CD4-positive, alpha-beta T cell treated with Interleukin-21 for 1 hour (primary cell): ENCODE data around the gene SNED1.

ENCODE experiments used
- DNase-seq: peaks from one replicate; pipeline ENCODE4 v3.0.0-alpha.2; 2020

Gene SNED1

DNA sequence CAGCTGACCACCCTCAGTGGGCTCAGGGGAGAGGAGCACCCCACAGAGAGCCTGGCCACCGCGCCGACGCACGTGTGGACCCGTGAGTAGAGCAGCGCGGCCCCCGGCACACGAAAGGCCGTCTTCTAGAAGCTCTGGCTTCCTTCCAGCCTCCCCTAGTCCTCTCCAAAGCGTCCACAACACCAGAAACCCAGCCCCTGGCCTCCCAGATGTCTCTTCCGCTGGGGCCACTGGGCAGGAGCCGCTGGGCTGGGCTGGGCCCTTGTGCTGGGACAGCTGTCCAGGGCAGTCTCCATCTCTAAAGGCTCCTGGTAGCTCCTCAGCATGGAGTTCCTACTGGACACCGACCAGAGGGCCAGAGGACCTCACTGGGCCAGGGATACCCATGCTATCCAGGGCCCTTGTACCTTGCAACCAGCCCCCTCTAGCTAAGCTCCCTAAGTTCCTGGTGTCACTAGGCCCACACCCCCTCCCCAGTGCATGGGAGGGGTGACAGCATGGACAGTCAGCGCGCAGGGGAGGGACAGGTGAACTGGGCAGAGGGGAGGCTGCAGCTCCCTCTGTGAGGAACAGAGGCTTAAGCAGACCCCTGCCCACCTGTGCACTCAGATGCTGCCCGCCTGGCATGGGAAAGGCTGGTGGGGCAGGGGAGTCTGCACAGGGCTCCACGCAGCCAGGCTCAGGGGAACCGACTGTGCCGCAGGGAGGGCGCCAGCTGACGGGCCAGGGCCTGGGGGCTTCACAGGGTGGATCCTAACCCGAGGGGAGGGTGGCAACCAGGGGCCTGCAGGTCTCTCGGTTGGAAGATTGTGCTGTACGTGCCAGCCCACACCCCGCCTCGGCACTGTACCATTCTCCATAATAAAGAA lies 70.8 kb downstream of the SNED1 start:
- no peak for DNase-seq

DNA sequence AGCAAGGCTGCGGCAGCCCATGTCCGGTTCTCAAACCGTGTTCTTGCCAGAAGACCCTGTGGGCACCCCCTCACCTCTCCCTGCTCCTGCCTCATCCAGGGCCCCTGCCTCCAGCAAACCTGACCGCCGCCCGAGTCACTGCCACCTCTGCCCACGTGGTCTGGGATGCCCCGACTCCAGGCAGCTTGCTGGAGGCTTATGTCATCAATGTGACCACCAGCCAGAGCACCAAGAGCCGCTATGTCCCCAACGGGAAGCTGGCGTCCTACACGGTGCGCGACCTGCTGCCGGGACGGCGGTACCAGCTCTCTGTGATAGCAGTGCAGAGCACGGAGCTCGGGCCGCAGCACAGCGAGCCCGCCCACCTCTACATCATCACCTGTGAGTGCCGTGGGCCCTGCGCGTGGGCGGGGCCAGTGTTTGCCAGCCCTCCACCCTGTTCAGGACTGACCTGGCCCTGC lies 71.4 kb downstream of the SNED1 start:
- no peak for DNase-seq

DNA sequence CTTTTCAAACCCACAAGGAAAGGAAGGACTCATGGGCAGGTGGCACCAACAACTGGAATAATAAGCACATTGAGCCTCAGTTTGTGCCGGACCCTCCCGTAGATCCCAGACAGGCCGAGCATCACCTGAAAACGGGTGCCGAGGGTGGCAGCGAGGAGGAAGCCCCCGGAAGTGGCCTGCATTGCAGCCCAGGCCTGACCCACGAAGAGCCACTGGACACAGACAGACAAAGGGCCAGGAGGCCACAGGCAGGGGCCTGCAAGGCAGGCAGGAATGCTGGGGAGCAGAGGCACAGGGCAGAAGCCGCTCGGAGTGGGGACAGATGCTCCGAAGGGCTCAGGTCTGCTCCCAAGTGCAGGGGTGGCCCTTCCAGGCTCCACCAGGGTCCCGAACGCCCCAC lies 71.9 kb downstream of the SNED1 start:
- DNase-seq = no peak

DNA sequence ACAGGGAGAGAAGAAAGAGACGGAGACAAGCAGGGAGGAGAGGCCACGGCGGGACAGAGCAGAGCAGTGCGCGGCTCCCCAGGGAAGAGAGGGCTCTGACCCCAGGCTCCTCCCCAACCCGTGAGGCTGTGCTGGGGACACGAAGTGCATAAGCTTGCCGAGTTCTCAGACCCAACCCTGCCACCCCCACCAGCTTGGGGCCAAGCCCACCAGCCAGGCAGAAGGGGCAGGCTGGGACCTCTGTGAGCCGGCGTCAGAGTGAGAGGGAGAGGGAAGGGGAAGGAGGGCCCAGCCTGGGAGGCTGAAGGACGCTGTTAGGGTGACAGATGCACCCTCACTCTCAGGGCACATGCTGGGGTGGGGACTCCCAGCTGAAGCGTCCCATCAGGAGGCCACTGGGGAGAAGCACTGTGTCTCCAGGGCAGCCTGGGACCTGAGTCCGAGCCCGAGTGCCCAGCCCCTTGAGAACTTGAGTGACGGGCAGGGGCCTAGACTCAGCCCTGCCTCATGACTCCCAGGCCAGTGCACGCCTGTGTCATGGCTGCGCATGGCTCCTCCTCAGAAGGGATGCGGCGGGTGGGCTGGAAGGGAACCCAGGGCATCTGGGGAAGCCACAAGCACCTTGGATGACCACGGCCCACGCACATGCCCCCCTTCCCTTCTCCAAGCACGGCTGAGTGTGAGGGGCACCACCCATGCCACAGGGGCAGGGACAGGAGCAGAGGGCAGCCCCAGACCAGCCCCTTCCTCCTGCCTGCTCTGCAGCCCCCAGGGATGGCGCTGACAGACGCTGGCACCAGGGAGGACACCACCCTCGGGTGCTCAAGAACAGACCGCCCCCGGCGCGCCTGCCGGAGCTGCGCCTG lies 72.6 kb downstream of the SNED1 start:
- DNase-seq = no peak

DNA sequence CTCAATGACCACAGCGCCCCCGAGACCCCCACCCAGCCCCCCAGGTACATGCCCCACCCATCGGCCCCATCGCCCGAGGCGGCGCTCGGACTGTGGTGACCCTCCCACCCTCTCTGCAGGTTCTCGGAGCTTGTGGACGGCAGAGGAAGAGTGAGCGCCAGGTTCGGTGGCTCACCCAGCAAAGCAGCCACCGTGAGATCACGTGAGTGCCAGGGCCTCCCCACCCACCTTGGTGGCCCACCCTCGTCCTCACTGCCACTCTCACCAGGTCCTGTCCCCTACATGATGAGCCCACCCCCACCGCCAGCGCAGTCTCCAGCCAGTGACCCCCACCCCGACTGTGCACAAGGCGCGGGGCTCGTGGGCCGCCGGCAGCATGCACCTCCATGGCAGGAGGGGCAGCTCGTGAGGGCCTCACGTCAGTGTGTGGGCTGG lies 73.3 kb downstream of the SNED1 start:
- DNase-seq = no peak

DNA sequence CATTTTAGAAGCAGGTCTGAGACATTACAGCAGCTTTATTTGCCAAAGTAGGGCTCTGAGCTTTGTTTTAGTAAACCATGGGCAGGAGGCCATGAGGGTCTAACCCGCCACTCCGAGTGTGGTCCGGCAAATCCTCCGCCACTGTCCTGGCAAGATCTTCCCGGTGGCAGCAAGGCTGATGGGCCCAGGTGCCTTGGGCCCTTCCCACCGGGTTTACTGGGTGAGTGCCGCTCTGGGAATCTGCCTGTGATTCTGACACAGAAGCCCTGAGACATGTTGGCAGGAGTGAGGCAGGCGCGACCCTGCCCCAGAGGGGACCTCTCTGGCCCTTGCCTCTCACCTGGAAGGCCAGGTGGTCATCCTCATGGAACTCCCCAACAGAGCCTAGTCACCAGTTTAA lies 73.7 kb downstream of the SNED1 start:
- DNase-seq = no peak

DNA sequence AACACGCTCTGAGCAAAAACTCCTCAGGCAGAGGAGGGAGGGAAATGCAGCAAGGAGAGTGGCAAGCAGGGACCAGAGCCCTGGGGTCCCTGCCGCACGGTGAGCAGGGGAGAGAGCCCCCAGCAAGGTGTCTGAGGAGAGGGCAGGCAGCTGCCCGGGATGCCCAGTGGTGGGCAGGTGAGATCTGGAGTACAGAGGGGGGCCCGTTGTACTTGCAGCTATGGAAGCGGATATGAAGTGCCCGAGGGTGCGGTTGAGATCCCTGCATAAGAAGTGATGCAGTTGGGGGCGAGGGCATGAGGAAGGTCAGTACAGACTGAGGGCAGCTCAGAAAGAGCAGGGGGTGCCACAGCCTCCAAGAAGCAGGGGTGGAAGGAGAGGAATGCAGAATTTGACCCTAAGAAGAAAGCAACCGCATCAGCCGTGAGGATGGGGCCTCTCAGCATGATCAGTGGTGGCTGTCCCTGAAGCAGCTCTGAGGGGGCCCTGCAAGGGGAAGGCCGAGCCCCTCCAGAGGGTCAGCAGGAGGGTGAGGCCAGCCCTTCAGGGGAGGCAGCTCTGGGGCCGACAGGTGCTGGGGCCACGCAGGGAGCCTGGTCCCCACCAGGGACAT lies 74.2 kb downstream of the SNED1 start:
- no peak for DNase-seq

DNA sequence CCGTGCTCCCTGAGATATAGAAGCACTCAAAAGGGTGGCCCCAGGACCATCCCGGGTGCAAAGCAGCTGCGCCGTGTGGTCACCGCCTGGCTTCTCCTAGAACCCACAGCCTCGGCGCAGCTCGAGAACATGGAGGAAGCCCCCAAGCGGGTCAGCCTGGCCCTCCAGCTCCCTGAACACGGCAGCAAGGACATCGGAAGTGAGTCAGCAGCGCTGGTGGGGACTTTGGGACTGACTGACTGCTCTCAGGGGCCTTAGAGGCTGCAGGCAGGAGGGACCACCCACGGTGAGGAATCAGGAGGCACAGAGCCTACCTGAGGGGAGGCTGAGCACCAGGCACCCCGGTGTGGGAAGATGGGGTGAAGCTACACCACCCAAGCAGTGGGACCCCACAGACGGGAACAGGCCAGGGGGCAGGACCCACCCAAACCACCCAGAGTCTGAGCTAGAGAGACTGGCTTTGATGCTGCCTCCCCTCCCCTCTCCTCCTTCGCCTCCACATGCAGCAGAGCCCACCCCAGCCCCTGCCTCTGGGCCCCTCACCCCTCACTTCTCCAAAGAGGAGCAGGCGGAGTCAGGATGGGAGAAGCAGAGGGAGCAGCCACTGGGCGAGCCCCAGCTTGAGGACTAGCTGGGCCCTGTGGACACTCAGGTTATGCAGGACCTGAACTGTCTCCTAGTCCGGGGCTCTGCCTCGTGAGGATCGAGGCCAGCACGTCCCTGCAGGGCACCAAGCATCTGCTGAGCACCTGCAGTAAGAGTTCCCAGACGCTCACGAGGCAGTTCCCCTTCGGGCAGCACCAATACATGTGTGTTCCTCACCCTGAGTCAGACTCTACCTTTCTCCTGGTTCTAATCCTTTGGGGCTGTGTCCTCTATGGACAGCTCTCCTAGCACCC lies 75.0 kb downstream of the SNED1 start:
- no peak for DNase-seq

DNA sequence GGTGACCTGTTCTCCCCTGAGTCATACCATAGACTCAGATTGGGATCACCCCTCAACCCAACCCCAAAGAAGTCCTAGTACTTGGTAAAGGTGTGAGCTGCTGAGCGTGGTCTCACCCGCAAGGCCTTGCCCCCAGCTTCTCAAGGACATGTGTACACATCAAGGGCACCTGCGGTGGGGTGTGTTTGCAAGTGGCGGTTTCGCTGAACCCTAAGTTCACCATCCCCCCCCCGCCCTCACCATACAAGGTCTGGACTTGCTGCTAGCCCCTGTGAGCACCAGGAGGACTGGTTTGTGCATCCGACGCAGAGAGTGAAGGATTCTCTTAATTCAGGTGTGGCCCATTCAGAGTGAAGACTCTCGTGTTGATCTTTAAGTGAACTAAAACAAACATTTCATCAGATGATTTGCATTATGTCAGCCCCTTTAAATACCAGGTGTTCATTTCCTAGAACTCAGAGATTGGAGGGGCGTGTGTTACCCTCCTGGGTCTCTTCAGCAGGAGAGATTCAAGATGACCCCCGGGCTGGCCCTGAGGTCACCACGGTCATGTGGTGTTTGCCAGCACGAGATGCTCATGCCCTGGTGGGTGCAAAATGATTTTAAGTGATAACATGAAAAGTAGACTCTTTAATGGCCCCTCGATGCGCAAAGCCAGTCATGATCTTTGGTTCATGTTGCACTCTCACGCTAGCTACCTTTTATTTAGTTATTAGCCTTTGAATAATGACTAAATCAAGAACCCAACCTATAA lies 75.8 kb downstream of the SNED1 start:
- DNase-seq = no peak

DNA sequence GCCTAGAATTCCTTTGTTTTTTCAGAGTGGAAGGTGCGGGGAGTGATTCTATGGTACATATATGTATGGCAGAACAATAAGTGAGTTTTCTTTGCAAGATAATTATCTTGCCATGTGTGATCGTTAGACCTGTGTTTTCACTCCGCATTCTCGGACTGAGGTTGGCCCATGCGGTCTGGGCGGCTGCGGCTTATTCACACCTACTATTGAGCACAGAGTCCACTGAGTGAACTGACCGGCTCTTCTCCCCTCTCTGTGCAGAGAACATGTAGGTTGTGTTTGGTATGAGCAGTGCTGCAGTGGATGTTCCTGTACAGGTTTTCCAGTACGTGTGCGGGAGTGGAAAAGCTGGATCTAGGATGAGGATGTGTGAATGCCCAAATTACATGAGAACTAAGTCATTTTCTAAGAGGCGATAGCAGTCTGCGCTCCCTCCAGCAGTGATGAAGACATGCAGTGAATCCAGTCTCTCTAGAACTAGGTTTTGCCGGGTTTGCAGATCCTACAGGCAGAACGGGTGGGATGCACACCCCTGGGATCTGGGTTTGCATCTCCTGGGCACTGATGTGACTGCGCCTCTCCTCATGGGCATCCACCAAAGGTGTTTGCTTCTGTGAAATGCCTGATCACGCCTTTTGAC lies 76.6 kb downstream of the SNED1 start:
- DNase-seq = no peak

DNA sequence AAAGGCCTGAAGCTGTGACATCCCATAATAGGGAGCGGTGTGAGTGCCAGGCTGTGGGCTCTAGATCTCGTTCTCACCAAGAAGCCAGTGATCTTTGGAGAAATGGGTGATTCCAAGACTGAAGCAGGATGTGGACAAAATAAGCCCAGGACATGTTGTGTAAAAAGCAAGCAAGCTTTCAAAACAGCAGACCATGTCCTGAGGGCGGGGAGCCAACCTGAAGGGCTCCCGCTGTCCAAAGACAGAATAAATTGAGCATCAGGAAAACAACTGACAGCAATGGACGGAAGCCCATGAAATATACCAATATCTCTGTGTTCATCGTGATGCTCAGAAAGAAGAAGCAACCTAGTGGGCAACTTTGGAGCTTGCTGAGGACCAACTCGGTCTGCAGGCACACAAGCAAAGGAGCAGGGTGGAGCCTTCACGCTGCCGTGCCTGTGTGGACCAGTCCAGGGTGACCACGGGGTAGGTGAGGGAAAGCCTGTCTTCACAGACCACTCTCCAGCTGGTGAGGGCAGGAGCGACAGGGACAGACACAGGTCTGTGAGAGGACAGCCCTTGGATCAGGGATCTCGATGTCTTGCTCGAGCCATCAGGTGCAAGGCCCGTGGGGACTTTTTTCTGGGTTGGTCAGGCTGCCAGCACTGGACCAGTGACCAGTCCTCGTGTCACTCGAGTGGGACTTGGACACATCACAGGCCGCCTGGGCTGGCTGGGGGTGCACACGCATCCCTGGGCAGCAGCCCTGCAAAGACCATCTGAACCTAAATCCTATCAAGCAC lies 82.2 kb downstream of the SNED1 start:
- no peak for DNase-seq

DNA sequence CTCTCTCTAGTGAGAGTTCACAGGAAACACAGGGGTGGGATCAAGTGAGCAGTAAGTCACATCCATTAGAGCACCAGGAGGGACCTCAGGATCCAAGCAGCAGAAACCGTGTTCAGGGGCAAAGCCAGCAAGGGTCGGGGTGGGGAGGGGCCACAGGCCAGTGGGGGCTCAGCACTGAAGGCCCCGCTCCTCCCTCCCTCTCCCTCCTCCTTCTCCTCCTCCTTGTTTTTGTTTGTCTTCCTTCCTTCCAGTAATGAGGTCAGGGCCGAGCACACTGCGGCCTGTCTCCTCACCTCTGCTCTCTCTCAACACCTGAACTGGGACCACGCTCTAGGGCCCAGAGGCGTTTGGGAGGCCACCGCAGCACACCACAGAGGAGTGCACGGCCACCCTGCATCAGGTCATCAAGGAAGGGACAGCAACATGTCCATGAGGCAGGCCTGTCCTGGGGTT lies 82.8 kb downstream of the SNED1 start:
- DNase-seq = no peak

DNA sequence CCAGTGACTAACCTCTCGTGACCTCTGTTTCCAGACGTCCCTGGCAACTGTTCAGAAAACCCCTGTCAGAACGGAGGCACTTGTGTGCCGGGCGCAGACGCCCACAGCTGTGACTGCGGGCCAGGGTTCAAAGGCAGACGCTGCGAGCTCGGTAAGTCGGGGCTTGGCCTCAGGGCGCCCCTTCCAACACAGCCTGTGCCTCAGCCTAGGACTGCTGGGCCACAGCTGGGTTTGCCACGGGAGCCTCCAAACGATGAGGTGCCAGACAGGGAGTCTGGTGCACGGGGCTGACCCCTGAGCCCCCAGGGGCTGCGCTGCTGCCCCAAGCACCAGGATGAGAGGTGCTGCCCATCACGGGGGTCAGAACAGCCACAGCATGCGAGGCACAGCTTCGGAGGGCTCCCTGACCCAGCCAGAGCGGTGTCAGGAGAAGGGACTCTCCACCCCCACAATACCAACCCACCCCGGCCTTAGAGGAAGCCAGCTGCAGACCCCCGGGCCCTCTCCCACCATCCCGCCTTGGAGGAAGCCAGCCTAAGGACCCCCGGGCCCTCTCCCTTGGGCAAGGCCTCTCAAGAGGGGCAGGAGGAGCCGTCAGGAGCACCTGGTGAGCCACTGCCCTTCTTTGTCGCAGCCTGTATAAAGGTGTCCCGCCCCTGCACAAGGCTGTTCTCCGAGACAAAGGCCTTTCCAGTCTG lies 83.4 kb downstream of the SNED1 start:
- DNase-seq = no peak

DNA sequence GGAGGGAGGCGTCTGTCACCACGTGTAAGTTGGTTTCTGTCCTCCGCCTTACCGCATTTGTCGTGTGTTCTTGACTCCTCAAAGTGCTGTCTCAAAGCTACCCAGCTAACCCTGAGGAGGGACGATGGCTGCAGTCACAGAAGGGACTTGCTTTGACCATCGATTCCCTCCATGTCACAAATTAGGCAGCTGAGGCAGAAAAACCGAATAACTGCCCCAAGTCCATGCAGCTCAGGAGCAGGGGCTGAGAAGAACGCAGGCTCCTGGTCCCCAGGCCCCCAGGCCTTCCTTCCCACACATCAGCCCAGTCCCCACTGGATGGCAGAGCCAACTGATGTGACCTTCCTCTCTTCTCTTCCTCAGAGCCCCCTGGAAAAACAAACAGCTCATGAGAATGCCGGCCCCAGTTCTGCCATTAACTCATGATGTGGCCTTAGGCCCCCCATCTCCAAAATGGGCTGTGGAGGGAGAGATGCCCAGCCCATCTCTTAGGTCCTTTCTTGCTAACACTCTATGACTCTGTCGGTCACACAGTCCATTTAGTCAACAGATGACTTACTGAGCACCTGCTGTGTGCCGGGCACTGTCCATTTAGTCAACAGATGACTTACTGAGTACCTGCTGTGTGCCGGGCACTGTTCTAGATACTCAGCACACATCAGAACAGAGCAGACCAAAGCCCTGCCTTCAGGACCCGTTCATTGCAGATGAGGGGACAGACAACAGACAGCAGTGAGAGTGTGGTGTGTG lies 84.1 kb downstream of the SNED1 start:
- DNase-seq = no peak

DNA sequence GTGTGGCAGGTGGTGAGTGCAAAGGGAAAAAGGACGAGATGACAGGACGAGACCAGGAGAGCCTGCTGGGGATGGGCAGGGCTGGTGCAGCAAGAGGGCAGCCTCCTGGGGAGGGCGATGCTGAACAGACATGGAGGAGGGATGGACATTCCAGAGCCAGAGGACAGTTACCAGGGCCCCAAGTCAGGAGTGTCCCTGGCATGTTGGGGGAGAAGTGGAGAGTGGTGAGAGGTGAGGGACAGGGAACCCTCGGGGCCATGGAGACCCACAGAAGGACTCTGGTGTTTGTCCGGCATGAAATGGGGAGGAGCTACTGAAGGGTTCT lies 84.6 kb downstream of the SNED1 start:
- no peak for DNase-seq

DNA sequence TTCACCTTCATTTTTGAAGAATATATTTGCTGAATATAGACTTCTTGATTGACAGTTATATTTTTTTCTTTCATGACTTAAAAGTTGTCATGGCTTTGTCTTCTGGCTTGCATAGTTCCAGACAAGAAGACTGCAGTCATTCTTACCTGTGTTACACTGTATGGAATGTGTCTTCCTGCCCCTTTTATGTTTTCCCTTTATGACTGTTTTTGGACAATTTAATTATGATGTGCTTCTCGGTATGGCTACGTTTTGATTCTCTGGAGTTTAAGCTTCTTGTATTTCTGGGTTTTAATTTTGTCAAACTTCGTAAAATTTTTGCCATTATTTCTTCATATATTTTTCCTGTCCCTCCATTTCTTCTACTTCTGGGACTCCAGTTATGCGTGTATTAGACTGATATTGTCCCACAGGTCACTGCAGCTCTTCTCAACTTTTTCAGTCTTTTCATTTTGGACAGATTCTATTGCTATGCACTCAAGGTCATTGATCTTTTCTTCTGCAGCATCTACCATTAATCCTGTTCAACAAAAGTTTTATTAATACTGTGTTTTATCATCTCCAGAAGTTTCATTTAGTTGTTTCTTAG lies 86.5 kb downstream of the SNED1 start:
- no peak for DNase-seq

DNA sequence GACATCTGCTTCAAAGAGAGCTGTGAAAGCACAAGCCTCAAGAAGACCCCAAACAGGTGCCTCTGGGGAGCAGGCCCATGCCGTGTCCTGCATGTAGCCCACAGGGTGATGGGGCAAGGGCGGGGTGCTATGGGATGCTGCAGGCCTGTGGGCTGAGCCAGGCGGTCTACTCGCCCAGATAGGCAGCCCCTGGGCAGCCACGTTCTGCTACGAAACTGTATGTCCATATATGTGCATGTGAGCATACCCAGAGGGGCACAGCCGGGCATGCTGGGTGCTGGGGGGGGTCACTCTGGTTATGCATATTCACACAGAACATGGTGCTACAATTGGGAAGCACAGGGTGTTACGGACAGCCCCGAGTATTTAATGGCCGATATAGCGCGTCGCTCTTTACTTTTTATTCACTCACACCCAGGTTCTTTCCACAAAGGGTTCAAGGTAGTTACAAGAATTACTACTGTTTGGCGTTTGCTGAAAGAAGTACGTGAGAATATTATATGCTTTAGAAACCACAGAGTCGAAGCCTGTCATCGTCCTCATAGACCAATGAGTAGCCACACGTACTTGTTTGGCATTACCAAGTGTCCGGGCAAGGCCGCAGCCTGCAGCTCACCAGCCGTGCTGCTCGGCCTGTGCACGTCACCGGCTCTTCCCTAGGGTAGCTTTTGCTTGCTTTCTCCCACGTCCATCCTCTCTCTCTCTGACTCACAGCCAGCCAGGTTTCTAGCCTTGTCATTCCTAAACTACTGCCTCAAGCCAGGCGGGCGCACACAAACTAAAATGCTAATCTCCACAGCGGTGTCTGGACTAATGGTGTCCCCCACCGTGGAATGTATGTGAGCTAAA lies 89.2 kb downstream of the SNED1 start:
- no peak for DNase-seq

DNA sequence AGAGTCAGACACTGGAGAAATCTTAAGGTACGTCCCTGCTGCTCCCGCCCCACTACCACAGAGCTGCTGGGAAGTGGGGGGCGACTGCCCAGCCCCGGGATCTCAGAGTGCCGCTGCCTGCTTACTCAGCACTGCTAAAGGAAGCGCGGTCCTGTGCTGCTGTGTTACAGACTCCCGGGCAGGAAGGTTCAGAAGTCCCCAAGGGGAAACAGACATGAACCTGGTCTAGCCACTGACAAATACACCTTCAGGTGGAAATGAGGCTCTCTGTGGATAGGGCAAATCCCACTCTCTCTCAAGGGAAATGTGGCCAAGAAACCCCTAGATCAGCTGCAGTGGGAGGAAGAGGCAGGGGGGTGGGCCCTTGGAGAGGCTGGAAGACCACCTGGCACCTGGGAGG lies 90.0 kb downstream of the SNED1 start:
- no peak for DNase-seq
